Epithelial cell of proximal tubule (primary cell): ENCODE data around the gene FBXL2. TPM values are rescaled to one million over a fixed set of nuclear protein-coding genes. Genes with fewer than 3 reads are reported as not detected.

Source experiments
- DNase-seq: peaks from one replicate; pipeline ENCODE4 v3.0.0-alpha.2; 2011; ENCODE audit warnings: low read depth
- H3K4me3 ChIP-seq: 2 replicates; pipeline ENCODE4 v1.5.1; 2011; ENCODE audit warnings: low read depth, mild to moderate bottlenecking, low read length
- CTCF ChIP-seq: conservative IDR thresholded peaks from 2 replicates; pipeline ENCODE4 v1.5.1; 2012; ENCODE audit warnings: low read depth, mild to moderate bottlenecking, low read length
- total RNA-seq: library from RNA; depleted of rRNA; stranded (reverse); fragments of >200 nt; gene quantifications from 2 replicates; pipeline ENCODE4 v1.2.3, GENCODE V29; 2015

The FBXL2 gene
- total RNA-seq, 1 donor from 2014 or later: 10.8 TPM

GRCh38 chr3:33363113-33363800, 86.0 kb downstream of the FBXL2 start:
- no peak for TF ChIP-seq CTCF
- H3K4me3 ChIP-seq: no peak overlapping the region
- DNase-seq: no peak

- no peak for DNase-seq
- no peak for TF ChIP-seq CTCF
- H3K4me3 ChIP-seq: no peak overlapping the region
These were observed 86.8 kb downstream of the FBXL2 start for GRCh38 chr3:33364060-33364459.

- H3K4me3 ChIP-seq: no peak overlapping the region
- no peak for DNase-seq
- no peak for TF ChIP-seq CTCF
These were observed 87.4 kb downstream of the FBXL2 start for GRCh38 chr3:33364531-33365128.

GRCh38 chr3:33372218-33373081, 95.2 kb downstream of the FBXL2 start:
- TF ChIP-seq CTCF: peak; percentile 98
- DNase-seq: no peak

GRCh38 chr3:33373082-33373437, 95.8 kb downstream of the FBXL2 start:
- TF ChIP-seq CTCF: no peak
- no peak for DNase-seq
- no peak overlapping the region for H3K4me3 ChIP-seq

More at GRCh38 chr3:33372218-33373081, 95.2 kb downstream of the FBXL2 start:
- no peak overlapping the region for H3K4me3 ChIP-seq

- DNase-seq: no peak
- TF ChIP-seq CTCF: no peak
- no peak overlapping the region for H3K4me3 ChIP-seq
These were observed 100.2 kb downstream of the FBXL2 start for GRCh38 chr3:33377489-33377888.
